ENCODE data around the gene ZNF653.

Gene ZNF653

GRCh38 chr19:11510444-11510843 is 4.8 kb upstream of the ZNF653 start:
- DNase-seq: no peak

- no peak for DNase-seq
These were observed 1.9 kb upstream of the ZNF653 start for GRCh38 chr19:11507370-11508078.

GRCh38 chr19:11506967-11507366 is 1.3 kb upstream of the ZNF653 start:
- DNase-seq: no peak

GRCh38 chr19:11506101-11506555 is 489 bp upstream of the ZNF653 start:
- peak in 1 of 2 experiments; percentile 43 for DNase-seq

GRCh38 chr19:11505032-11505503 is 571 bp downstream of the ZNF653 start:
- DNase-seq: peak; percentile 96 to 98

GRCh38 chr19:11504502-11505031 is 1.1 kb downstream of the ZNF653 start:
- no peak for DNase-seq

- DNase-seq: no peak
These were observed 5.7 kb downstream of the ZNF653 start for GRCh38 chr19:11499890-11500420.

GRCh38 chr19:11499220-11499726 is 6.4 kb downstream of the ZNF653 start:
- peak in 1 of 2 experiments; percentile 6 for DNase-seq

- peak in 1 of 2 experiments; percentile 54 for DNase-seq
These were observed 9.1 kb downstream of the ZNF653 start for GRCh38 chr19:11496391-11497163.

- DNase-seq: no peak
These were observed 9.8 kb downstream of the ZNF653 start for GRCh38 chr19:11495885-11496284.

GRCh38 chr19:11495481-11495880 is 10.2 kb downstream of the ZNF653 start:
- DNase-seq: peak in 1 of 2 experiments; percentile 26

- DNase-seq: peak in 1 of 2 experiments; percentile 28
These were observed 10.9 kb downstream of the ZNF653 start for GRCh38 chr19:11494634-11495285.

- DNase-seq: no peak
These were observed 16.3 kb downstream of the ZNF653 start for GRCh38 chr19:11489378-11489777.

GRCh38 chr19:11486661-11487503 is 18.8 kb downstream of the ZNF653 start:
- no peak for DNase-seq

GRCh38 chr19:11485245-11485837 is 20.3 kb downstream of the ZNF653 start:
- DNase-seq: no peak

- DNase-seq: no peak
These were observed 22.1 kb downstream of the ZNF653 start for GRCh38 chr19:11483366-11484111.

- peak; percentile 84 to 89 for DNase-seq
These were observed 23.1 kb downstream of the ZNF653 start for GRCh38 chr19:11482384-11483050.

GRCh38 chr19:11481534-11482383 is 23.9 kb downstream of the ZNF653 start:
- peak; percentile 99 for DNase-seq

Measured in NCI-H524 (cell line).